HepG2 (cell line): ENCODE data around the gene SLCO2A1. TPM values are rescaled to one million over a fixed set of nuclear protein-coding genes. Genes with fewer than 3 reads are reported as not detected.

ENCODE experiments used
- ATAC-seq: fragments of 200-7000 bp; cut with Tn5 transposase; 3 replicates; pipeline ENCODE4 v1.9.1; 2020; ENCODE audit warnings: mild to moderate bottlenecking, moderate library complexity
- BruUV-seq: library from RNA; stranded (reverse); fragments of 400-500 nt; replicated peaks from 2 replicates; lab custom pipeline; 2021; lab: Mats Ljungman, UMichigan
- CTCF ChIA-PET: fragments of 300-600 bp; formaldehyde crosslinking; extraction: SDS; loops from one replicate; lab custom pipeline; 2021; ENCODE audit warnings: low total read pairs, inconsistent platforms, low intra/inter-chr PET ratio; lab: Yijun Ruan, JAX
- POLR2A ChIA-PET: fragments of 350-600 bp; sonication (Branson Sonifier 250); formaldehyde crosslinking; loops from one replicate; lab custom pipeline; 2020; ENCODE audit warnings: antibody characterized with exemption, inconsistent platforms; lab: Yijun Ruan, JAX
- DNase-seq: peaks from one replicate; pipeline ENCODE4 v3.0.0-alpha.2; 2015; ENCODE audit warnings: low spot score
- FAIRE-seq: peaks from 3 replicates; lab custom pipeline; 2011; peaks lifted over from hg19 to GRCh38; lab: Jason Lieb, UNC
- H2AFZ ChIP-seq: one replicate; pipeline ENCODE4 v1.6.1; 2011; ENCODE audit warnings: low read length, inconsistent platforms
- H3K27ac ChIP-seq: fragments of 300-600 bp; 3 replicates; pipeline ENCODE4 v1.8.0; 2011; ENCODE audit warnings: mixed run types, mild to moderate bottlenecking, mixed read lengths, low read length, inconsistent platforms; ENCODE audit not compliant: insufficient read depth; ENCODE audit errors: extremely low read length
- H3K27me3 ChIP-seq, 2 experiments: fragments of 200-600 bp in 1 of 2; 2 replicates in 1 of 2; 3 replicates in 1 of 2; pipeline versions ENCODE4 v1.6.0 to v1.8.0; 2011; ENCODE audit warnings: low read length in 2 of 2, mild to moderate bottlenecking in 2 of 2, moderate library complexity in 2 of 2, inconsistent platforms in 1 of 2; ENCODE audit not compliant: insufficient read depth in 2 of 2, control insufficient read depth in 1 of 2
- H3K36me3 ChIP-seq, 2 experiments: fragments of 200-600 bp in 1 of 2; replicated peaks in 1 of 2; 2 replicates in 1 of 2; 3 replicates in 1 of 2; pipeline versions ENCODE4 v1.5.1 to v1.8.0; 2011; ENCODE audit warnings: low read length in 2 of 2, inconsistent platforms in 1 of 2; ENCODE audit not compliant: insufficient read depth in 2 of 2, control insufficient read depth in 1 of 2
- H3K4me1 ChIP-seq: 2 replicates; pipeline ENCODE4 v1.5.1; 2012; ENCODE audit warnings: low read length, inconsistent platforms; ENCODE audit not compliant: insufficient read depth
- H3K4me2 ChIP-seq: 2 replicates; pipeline ENCODE4 v1.6.0; 2011; ENCODE audit warnings: low read depth, low read length, inconsistent platforms
- H3K4me3 ChIP-seq, 3 experiments: fragments of 200-600 bp in 1 of 3; sonication (generic), shearing (Covaris generic) in 1 of 3; replicated peaks in 1 of 3; 2 replicates each; pipeline ENCODE4 v1.5.1; 2011 to 2016; ENCODE audit warnings: low read length in 3 of 3, inconsistent platforms in 2 of 3, low read depth in 2 of 3, mild to moderate bottlenecking in 2 of 3, control low read depth in 1 of 3, mixed read lengths in 1 of 3; ENCODE audit not compliant: insufficient read depth in 1 of 3
- H3K79me2 ChIP-seq: one replicate; pipeline ENCODE4 v1.6.1; 2011; ENCODE audit warnings: low read length, inconsistent platforms; ENCODE audit not compliant: insufficient read depth
- H3K9ac ChIP-seq: 2 replicates; pipeline ENCODE4 v1.6.0; 2011; ENCODE audit warnings: mild to moderate bottlenecking, low read depth, low read length, inconsistent platforms; ENCODE audit not compliant: insufficient read depth
- H3K9me3 ChIP-seq: 2 replicates; pipeline ENCODE4 v1.5.1; 2012; ENCODE audit warnings: mild to moderate bottlenecking, low read length
- H4K20me1 ChIP-seq: 2 replicates; pipeline ENCODE4 v1.6.0; 2011; ENCODE audit warnings: inconsistent platforms, mild to moderate bottlenecking, low read length, moderate library complexity; ENCODE audit not compliant: insufficient read depth
- ATM ChIP-seq: fragments of 450-650 bp; IDR thresholded peaks from 2 replicates; pipeline ENCODE4 v1.7.1; 2017; ENCODE audit warnings: mild to moderate bottlenecking, borderline replicate concordance
- EP300 ChIP-seq, 3 experiments: sonication (generic) in 1 of 3; formaldehyde crosslinking in 1 of 3; IDR thresholded peaks; 2 replicates each; pipeline versions ENCODE4 v1.5.1 to v1.6.1; 2011 to 2020; ENCODE audit warnings: low read depth in 2 of 3, low read length in 2 of 3, borderline replicate concordance in 1 of 3, improper control_type of control experiment in 1 of 3, mild to moderate bottlenecking in 1 of 3, missing genetic modification reagents in 1 of 3, moderate library complexity in 1 of 3
- FOSL1 ChIP-seq: sonication (generic); formaldehyde crosslinking; IDR thresholded peaks from 2 replicates; pipeline ENCODE4 v1.9.0; 2021; ENCODE audit warnings: missing genetic modification reagents, borderline replicate concordance
- FOXA3 ChIP-seq: IDR thresholded peaks from 2 replicates; pipeline ENCODE4 v1.6.1; 2016; ENCODE audit warnings: missing genetic modification reagents, missing compliant biosample characterization
- GATAD1 ChIP-seq: IDR thresholded peaks from 2 replicates; pipeline ENCODE4 v1.6.1; 2016; ENCODE audit warnings: missing genetic modification reagents, missing compliant biosample characterization
- HCFC1 ChIP-seq: fragments of 150-350 bp; IDR thresholded peaks from 2 replicates; pipeline ENCODE4 v1.6.1; 2014; ENCODE audit warnings: low read depth, low read length
- KLF12 ChIP-seq: sonication (generic); formaldehyde crosslinking; IDR thresholded peaks from 2 replicates; pipeline ENCODE4 v1.4.0; 2020; ENCODE audit warnings: missing genetic modification reagents, borderline replicate concordance
- MIER2 ChIP-seq: IDR thresholded peaks from 2 replicates; pipeline ENCODE4 v1.6.1; 2016; ENCODE audit warnings: missing biosample characterization, missing genetic modification reagents
- SAFB2 ChIP-seq: sonication (generic); formaldehyde crosslinking; IDR thresholded peaks from 2 replicates; pipeline ENCODE4 v1.5.1; 2020; ENCODE audit warnings: missing genetic modification reagents, low read depth, mild to moderate bottlenecking, borderline replicate concordance
- SYNCRIP ChIP-seq: fragments of 200-400 bp; formaldehyde crosslinking; IDR thresholded peaks from 2 replicates; pipeline ENCODE4 v1.6.1; 2018; ENCODE audit warnings: mild to moderate bottlenecking, low read depth, low read length; ENCODE audit not compliant: insufficient read depth
- TBX3 ChIP-seq: fragments of 450-650 bp; IDR thresholded peaks from 2 replicates; pipeline ENCODE4 v1.6.1; 2017; ENCODE audit warnings: antibody characterized with exemption, mild to moderate bottlenecking, inconsistent platforms, borderline replicate concordance
- ZC3H13 ChIP-seq: sonication (generic); formaldehyde crosslinking; IDR thresholded peaks from 2 replicates; pipeline ENCODE4 v1.8.1; 2023; ENCODE audit warnings: mild to moderate bottlenecking, missing genetic modification reagents, moderate library complexity
- ZNF207 ChIP-seq: fragments of 450-650 bp; IDR thresholded peaks from 2 replicates; pipeline ENCODE4 v1.6.1; 2016; ENCODE audit warnings: antibody characterized with exemption, borderline replicate concordance
- ZNF556 ChIP-seq: sonication (generic); formaldehyde crosslinking; IDR thresholded peaks from 2 replicates; pipeline ENCODE4 v1.4.0; 2020; ENCODE audit warnings: mild to moderate bottlenecking, missing genetic modification reagents, borderline replicate concordance
- ZNF563 ChIP-seq: sonication (generic); formaldehyde crosslinking; IDR thresholded peaks from 2 replicates; pipeline ENCODE4 v1.8.0; 2022; ENCODE audit warnings: mild to moderate bottlenecking, moderate library complexity, missing genetic modification reagents
- ZNF567 ChIP-seq: sonication (generic); formaldehyde crosslinking; IDR thresholded peaks from 2 replicates; pipeline ENCODE4 v1.8.1; 2023; ENCODE audit warnings: mild to moderate bottlenecking, missing genetic modification reagents, borderline replicate concordance
- WGBS: methylation state at CpG from one replicate; pipeline ENCODE4 v1.1.6; 2017; ENCODE audit warnings: low lambda C conversion rate; 5-methylcytosine and 5-hydroxymethylcytosine counted together
- in situ Hi-C: cut with HindIII; loops from 2 replicates; pipeline ENCODE4 v1.10.0; 2017; ENCODE audit warnings: low pct_unique_long_range_greater_than_20kb; ENCODE audit not compliant: extremely low pct_ligation_motif_present
- intact Hi-C: fragments of 100-400 bp; cut with micrococcal nuclease; formaldehyde crosslinking; loops from one replicate; pipeline ENCODE4 v1.10.0; 2022; ENCODE audit not compliant: unreplicated experiment
- polyA plus RNA-seq, 8 experiments: library from polyadenylated mRNA; depleted of rRNA in 3 of 8; stranded (reverse) in 7 of 8; unstranded in 1 of 8; fragments of >200 nt; fragmentation: Illumina TruSeq in 4 of 8; extraction: Trizol in 4 of 8; gene quantifications; 2 replicates each; pipeline versions ENCODE4 v1.2.1 to v1.2.3, GENCODE V29; 2011 to 2016; ENCODE audit warnings: low read depth in 4 of 8, missing spikeins in 1 of 8, mixed read lengths in 1 of 8; ENCODE audit not compliant: insufficient read depth in 1 of 8
- total RNA-seq, 5 experiments: library from RNA; depleted of rRNA; stranded (reverse); fragments of >200 nt; fragmentation: Illumina TruSeq; extraction: Trizol; gene quantifications; 2 replicates each; pipeline ENCODE4 v1.2.3, GENCODE V29; 2016; ENCODE audit warnings: low read depth in 1 of 5
- TF ChIP-seq, protein P1 (sequence below): sonication (generic); formaldehyde crosslinking; IDR thresholded peaks from 2 replicates; pipeline ENCODE4 v1.5.0; 2020; ENCODE audit warnings: mild to moderate bottlenecking, missing genetic modification reagents
- TF ChIP-seq, protein P2 (sequence below): sonication (generic); formaldehyde crosslinking; IDR thresholded peaks from 2 replicates; pipeline ENCODE4 v1.4.0; 2020; ENCODE audit warnings: missing genetic modification reagents

Gene SLCO2A1
- total and polyA plus RNA-seq, 2 of the 13 experiments (the other 11 are each of a cell fraction or from before 2014, with no cell fraction given), result 0.04 TPM; not detected in 1

DNA sequence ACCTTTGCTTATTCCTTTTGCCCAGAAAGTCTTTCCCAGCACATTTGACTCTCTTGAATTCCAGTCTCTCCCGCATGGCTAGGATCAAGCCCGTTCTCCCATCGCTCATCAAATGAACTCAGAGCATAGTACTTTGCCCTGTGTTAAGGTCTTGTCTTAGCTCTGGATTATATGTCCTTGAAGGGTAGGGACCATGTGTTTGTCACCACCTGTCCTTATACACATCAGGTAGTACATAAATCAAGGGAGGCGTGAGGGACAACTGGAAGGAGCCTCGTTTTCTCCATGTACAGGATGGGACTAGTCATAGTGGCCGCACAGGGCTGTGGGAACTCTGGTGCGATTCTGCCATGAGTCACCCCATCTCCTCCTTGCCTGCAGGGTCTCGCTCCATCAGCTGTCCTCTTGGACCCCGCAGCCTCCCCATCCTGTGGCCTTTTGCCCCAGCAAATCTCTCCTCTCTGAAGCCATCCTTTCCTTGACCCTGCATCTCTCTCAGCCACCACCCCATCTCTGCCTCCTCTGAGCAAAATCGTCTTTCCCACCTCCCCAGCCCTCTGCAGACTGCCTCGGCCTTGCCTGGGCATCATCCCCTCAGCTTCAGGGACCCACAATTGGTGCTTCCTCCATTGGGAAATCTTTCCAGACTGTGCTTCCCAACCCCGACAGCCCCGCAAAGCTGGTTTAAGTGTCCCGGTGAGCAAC lies 100.7 kb downstream of the SLCO2A1 start:
- no peak for TF ChIP-seq ATM
- no peak for TF ChIP-seq ZNF563
- no peak for TF ChIP-seq ZC3H13 (CRISPR knock-in tag)
- TF ChIP-seq ZNF207, result no peak
- TF ChIP-seq EP300 (IDR thresholded peaks at IDR 0.05; ENCODE audit: low read depth in 2 of 2, low read length in 2 of 2), result no peak
- TF ChIP-seq EP300 (CRISPR knock-in tag; IDR thresholded peaks at IDR 0.05; ENCODE audit: borderline replicate concordance), result no peak
- no peak for TF ChIP-seq FOXA3 (CRISPR knock-in tag)
- no peak for TF ChIP-seq ZNF556
- TF ChIP-seq, protein P1, sequence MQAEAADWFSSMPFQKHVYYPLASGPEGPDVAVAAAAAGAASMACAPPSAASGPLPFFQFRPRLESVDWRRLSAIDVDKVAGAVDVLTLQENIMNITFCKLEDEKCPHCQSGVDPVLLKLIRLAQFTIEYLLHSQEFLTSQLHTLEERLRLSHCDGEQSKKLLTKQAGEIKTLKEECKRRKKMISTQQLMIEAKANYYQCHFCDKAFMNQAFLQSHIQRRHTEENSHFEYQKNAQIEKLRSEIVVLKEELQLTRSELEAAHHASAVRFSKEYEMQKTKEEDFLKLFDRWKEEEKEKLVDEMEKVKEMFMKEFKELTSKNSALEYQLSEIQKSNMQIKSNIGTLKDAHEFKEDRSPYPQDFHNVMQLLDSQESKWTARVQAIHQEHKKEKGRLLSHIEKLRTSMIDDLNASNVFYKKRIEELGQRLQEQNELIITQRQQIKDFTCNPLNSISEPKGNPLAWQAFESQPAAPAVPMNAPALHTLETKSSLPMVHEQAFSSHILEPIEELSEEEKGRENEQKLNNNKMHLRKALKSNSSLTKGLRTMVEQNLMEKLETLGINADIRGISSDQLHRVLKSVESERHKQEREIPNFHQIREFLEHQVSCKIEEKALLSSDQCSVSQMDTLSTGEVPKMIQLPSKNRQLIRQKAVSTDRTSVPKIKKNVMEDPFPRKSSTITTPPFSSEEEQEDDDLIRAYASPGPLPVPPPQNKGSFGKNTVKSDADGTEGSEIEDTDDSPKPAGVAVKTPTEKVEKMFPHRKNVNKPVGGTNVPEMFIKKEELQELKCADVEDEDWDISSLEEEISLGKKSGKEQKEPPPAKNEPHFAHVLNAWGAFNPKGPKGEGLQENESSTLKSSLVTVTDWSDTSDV, result no peak
- no peak for TF ChIP-seq FOSL1
- no peak for TF ChIP-seq SYNCRIP
- TF ChIP-seq TBX3, result no peak
- no peak for TF ChIP-seq SAFB2 (CRISPR knock-in tag)
- no peak for TF ChIP-seq HCFC1
- TF ChIP-seq KLF12, result no peak
- TF ChIP-seq, protein P2, sequence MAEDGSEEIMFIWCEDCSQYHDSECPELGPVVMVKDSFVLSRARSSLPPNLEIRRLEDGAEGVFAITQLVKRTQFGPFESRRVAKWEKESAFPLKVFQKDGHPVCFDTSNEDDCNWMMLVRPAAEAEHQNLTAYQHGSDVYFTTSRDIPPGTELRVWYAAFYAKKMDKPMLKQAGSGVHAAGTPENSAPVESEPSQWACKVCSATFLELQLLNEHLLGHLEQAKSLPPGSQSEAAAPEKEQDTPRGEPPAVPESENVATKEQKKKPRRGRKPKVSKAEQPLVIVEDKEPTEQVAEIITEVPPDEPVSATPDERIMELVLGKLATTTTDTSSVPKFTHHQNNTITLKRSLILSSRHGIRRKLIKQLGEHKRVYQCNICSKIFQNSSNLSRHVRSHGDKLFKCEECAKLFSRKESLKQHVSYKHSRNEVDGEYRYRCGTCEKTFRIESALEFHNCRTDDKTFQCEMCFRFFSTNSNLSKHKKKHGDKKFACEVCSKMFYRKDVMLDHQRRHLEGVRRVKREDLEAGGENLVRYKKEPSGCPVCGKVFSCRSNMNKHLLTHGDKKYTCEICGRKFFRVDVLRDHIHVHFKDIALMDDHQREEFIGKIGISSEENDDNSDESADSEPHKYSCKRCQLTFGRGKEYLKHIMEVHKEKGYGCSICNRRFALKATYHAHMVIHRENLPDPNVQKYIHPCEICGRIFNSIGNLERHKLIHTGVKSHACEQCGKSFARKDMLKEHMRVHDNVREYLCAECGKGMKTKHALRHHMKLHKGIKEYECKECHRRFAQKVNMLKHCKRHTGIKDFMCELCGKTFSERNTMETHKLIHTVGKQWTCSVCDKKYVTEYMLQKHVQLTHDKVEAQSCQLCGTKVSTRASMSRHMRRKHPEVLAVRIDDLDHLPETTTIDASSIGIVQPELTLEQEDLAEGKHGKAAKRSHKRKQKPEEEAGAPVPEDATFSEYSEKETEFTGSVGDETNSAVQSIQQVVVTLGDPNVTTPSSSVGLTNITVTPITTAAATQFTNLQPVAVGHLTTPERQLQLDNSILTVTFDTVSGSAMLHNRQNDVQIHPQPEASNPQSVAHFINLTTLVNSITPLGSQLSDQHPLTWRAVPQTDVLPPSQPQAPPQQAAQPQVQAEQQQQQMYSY, result no peak
- no peak for TF ChIP-seq ZNF567 (CRISPR knock-in tag)
- no peak for TF ChIP-seq MIER2 (CRISPR knock-in tag)
- TF ChIP-seq GATAD1, result no peak
- peaks cover 1 to 42% of the 10 kb centered on the region in 2 experiments; a peak in 4 of 5 replicates for H3K27me3 ChIP-seq
- no peak overlapping the region for H3K27ac ChIP-seq
- DNase-seq (no peak), ATAC-seq (no peak), FAIRE-seq (no peak)
- no peaks in the 10 kb centered on the region for H4K20me1 ChIP-seq
- H3K9ac ChIP-seq, result no peak overlapping the region
- intact Hi-C loops, result no loop called here
- H3K4me1 ChIP-seq, result peaks cover 11% of the 10 kb centered on the region
- H3K4me3 ChIP-seq, result no peak overlapping the region
- H3K4me2 ChIP-seq, result no peak overlapping the region
- H3K36me3 ChIP-seq, result no peaks in the 10 kb centered on the region
- WGBS, result 34% methylated on average over 14 of the region's 14 CpGs
- no peak overlapping the region for H2AFZ ChIP-seq
- BruUV-seq, result no TSS peak
- in situ Hi-C loops, result no loop called here
- no peaks in the 10 kb centered on the region for H3K9me3 ChIP-seq
- ChIA-PET CTCF (no interaction called here), POLR2A (no interaction called here)
- H3K79me2 ChIP-seq, result no peaks in the 10 kb centered on the region
